Raji (cell line): Measurements from ENCODE around the gene SNRNP35.

Source experiments
- POLR2A ChIP-seq: IDR thresholded peaks from 2 replicates; pipeline ENCODE4 v1.6.1; 2011; ENCODE audit warnings: low read depth, low read length, control low read depth; ENCODE audit not compliant: insufficient read depth

The SNRNP35 gene

GRCh38 chr12:123446333-123446713 is 11.6 kb upstream of the SNRNP35 start:
- TF ChIP-seq POLR2A: no peak

DNA sequence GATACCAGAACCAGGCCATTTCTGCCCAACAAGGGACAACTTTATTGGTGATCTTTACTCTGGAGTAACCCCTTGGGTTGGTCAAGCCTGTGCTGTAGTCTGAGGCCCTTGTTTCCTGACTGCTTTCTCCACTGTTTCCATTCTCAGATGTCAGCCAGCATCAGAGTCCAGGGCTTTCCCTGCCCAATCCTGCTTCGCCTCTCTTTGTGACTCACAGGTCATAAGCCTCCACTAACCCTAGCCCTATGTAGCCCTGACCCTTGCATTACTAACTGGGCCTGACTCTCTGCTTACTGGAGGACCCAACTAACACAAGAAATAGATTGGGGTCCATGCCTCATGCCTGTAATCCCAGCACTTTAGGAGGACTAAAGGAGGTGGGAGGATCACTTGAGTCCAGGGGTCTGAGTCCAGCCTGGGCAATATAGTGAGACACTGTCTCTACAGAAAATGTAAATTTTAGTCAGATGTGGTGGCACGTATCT is 8.6 kb upstream of the SNRNP35 start:
- no peak for TF ChIP-seq POLR2A

GRCh38 chr12:123449856-123450255 is 8.1 kb upstream of the SNRNP35 start:
- no peak for TF ChIP-seq POLR2A

GRCh38 chr12:123450636-123451035 is 7.3 kb upstream of the SNRNP35 start:
- TF ChIP-seq POLR2A: no peak

DNA sequence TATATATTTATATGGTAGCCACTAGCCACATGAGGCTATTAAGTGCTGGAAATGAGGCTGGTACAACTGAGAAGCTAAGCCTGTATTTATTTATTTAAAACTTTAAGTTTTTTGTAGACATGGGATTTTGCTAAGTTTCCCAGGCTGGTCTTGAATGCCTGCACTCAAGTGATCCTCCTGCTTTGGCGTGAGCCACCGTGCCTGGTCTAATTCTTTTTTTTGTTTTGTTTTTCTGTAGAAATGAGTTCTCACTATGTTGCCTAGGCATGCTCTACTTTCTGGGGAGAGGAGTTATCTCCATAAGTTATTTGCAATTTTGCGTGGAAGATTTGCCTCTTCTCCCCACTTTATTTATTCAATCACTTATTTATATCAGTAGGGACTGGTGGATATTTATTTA is 4.8 kb upstream of the SNRNP35 start:
- TF ChIP-seq POLR2A: no peak

DNA sequence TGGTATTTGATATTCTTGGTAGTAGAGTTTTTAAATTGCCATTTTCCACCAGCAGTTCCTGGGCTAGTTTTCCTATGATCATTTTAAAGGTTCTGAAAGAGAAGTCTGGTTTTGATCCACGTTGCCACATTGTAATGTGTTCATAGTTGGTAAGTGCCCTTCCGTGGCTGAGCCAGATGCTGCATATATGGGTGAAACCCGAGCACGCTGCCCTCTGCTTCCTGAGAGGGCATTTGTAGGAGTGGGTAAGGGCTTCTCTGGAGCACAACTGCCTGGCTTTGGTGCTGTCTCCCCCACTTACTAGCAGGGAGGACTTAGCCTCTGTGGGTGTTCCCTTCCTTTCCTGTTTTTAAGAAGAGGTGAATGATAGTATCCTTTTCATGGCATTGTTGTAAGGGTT is 7.1 kb downstream of the SNRNP35 start:
- no peak for TF ChIP-seq POLR2A

GRCh38 chr12:123468786-123469185 is 10.8 kb downstream of the SNRNP35 start:
- TF ChIP-seq POLR2A: no peak

DNA sequence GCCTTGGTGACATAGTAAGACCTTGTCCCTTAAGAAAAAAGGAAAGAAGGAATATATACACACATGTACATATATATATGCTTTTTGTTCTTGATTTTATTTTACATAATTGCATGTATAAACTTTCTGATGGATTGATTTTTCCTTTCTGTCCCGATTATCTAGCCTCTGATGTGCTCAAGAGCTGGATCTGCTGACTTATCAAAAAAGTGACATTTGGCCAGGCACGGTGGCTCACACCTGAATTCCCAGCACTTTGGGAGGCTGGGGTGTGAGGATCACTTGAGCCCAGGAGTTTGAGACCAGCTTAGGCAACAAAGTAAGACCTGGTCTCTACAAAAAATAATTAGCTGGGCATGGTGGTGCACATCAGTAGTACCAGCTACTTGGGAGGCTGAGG is 12.0 kb downstream of the SNRNP35 start:
- no peak for TF ChIP-seq POLR2A

DNA sequence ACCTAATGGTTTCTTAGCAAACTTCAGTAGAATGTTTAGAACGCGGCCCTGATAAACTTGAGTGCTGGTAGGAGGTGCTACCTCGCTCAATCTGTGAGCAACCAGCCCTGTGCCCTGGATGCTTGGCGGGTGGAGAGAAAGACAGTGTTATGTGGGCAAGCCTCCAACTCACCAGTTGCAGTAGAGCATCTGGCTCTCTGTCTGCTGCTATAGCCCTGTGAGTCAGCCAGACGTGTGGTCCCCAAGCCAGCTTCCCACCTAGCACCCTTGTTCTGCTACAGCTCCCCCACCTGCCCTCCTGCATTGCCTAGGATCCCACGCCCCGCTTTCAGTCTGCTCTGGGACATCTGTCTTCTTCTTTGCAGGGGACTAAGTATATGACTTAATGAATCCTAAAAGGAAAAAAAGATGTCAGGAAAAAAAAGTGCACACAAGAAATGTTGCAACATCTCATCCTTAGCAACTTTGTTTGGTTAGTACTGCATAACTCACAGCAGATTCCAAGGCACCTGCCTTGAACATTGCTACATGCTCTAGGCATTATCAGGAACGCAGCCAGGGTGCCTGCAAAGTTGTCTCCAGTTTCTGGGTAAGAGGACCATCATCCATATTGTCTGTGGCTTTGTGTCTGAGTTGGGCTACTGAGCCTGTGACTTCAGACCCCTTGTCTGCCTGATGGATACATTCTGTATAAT is 13.6 kb downstream of the SNRNP35 start:
- no peak for TF ChIP-seq POLR2A

DNA sequence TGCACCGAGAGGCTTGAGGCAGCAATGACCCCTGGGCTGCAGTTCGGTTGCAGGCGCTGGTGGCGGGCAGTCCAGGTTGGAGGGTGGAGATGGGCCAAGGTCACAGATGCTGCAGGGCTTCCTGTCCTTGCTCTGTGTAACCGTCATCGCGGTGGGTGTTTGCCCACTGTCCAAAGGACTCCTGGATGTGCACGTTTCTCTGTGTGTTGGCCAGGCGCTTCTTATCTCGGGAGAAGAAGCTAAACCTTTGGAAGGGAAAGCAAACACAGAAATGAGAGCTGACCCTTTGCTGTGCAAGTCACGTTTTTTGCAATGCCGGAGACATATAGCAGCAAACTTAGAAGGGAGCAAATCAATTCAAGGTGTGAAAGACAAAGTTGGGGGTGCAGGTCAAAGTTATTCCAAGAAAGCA is 14.5 kb downstream of the SNRNP35 start:
- no peak for TF ChIP-seq POLR2A

DNA sequence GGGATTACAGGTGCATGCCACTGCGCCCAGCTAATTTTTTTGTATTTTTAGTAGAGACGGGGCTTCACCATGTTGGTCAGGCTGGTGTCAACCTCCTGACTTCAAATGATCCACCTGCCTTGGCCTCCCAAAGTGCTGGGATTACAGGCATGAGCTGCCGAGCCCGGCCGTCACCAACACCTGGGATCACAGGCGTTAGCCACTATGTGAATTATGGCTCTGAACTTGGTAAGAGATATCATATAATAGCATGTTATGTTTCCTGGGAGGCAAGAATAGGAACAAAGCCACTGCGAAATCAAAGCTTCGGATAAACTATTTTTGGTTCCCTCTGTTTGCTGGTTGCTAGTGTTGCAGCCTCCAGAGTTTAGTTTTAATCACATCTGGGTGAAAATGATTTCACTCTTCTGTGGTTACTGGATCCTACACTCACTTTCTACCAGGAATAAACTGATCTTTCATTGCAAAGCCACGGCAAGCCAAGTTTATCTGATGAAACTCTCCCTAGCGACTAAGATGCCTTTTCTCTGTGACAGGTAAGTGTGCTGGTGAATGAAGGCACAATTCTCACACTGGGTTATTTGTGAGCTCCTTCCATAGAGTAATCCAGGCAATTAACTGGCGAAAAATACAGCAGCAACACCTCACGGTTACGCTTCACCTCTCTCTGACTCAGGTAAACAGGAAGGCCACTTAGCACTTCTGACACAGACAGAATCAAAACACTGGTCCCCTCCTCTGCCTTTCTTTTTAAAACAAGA is 16.7 kb downstream of the SNRNP35 start:
- TF ChIP-seq POLR2A: no peak

DNA sequence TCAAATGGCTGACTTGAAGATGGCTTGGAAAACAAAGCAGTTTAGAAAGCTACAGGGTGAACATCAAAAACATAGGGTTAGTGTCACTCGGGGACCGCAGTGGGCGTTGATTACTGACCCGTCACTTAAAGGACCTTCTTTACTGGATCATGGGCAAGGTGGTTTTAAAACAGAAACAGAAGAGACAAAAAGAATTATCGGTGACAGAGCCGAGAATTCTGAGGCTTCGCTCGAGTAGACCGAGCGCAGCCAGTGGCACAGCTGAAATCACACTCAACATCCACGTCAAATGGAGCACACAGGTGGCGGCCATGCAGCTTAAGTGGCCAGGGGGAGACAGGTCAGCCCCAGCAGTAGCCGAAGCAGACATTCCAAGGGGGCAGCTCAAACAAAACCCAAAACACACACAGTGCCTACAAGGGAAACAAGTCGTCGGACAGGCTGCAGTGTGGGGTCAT is 17.3 kb downstream of the SNRNP35 start:
- no peak for TF ChIP-seq POLR2A

DNA sequence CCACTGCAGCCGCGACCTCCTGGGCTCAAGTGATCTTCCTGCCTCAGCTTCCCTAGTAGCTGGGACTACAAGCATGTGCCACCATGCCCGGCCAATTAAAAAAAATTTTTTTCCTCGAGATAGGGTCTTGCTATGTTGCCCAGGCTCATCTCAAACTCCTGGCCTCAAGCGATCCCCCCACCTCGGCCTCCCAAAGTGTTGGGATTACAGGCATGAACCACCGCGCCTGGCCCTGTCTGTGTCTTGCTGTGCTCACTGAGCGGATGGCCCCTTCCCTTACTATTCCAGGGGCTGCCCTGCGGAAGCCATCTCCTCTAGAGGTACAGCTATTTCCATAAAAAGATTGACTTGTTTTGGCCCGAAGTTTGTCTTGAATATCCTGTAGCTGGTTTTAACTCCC is 20.1 kb downstream of the SNRNP35 start:
- no peak for TF ChIP-seq POLR2A

DNA sequence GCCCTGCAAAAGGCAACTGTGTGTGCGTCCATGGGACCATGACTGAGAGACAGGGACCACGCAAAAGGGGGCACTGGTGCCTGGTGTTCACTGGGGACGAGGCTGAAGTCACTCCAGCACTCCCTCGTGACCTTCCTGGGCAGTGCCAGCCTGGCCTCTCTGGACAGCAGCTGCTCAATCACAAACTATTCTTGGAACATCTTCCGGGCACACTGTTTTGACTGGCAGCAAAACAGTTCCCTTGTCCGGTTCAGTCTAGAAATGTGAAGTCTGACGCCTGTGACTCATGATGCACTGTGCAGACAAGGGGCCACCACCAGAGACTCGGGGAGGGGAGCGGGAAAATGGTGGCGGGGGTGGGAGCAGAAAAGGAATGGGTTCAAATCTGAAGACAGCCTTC is 20.8 kb downstream of the SNRNP35 start:
- no peak for TF ChIP-seq POLR2A

GRCh38 chr12:123479442-123480180 is 21.7 kb downstream of the SNRNP35 start:
- no peak for TF ChIP-seq POLR2A

DNA sequence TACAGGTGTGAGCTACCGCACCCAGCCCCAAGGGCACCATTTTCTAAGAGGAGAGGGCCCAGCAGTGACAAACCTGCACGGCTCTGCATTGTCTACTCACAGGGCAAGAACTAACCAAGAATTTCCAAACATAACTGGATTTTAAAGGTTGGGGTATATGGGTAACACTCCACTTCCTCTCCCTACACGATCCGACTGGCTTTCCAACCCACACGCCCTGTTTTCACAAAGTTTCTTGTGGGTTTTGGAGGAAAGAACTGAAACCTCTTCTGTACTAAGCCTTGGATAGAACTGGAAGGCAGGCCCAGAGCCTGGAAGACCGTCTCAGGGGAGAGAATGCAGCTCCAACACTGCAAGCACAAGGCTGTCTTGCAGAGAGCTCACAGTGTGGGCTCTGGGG is 24.9 kb downstream of the SNRNP35 start:
- no peak for TF ChIP-seq POLR2A
